Kidney (tissue), 14 donors: ENCODE results near the gene RAB36. TPM values are rescaled to one million over a fixed set of nuclear protein-coding genes. Genes with fewer than 3 reads are reported as not detected.

Experiments
- DNase-seq, 5 donors: peaks; one replicate each; pipeline ENCODE4 v3.0.0-alpha.2; 2013 to 2020
- FAIRE-seq: peaks from 2 replicates; lab custom pipeline; 2012; peaks lifted over from hg19 to GRCh38; lab: Jason Lieb, UNC
- H3K27ac ChIP-seq, 2 donors: one replicate each; pipeline ENCODE4 v1.7.0; 2013; ENCODE audit warnings: low read depth in 2 of 2, low read length in 2 of 2, inconsistent platforms in 1 of 2
- H3K27me3 ChIP-seq: one replicate; pipeline ENCODE4 v1.7.1; 2013; ENCODE audit warnings: low read length, inconsistent platforms; ENCODE audit not compliant: control insufficient read depth, insufficient read depth
- H3K36me3 ChIP-seq, 3 donors: one replicate each; pipeline versions ENCODE4 v1.7.0 to v1.7.1; 2013; ENCODE audit warnings: low read length in 3 of 3, control low read depth in 1 of 3, inconsistent platforms in 1 of 3; ENCODE audit not compliant: insufficient read depth in 3 of 3, control insufficient read depth in 2 of 3
- H3K4me1 ChIP-seq, 3 donors: one replicate each; pipeline versions ENCODE4 v1.7.0 to v1.7.1; 2013; ENCODE audit warnings: low read length in 3 of 3, inconsistent platforms in 1 of 3, low read depth in 1 of 3; ENCODE audit not compliant: control insufficient read depth in 2 of 3, insufficient read depth in 2 of 3
- H3K4me3 ChIP-seq, 3 donors: one replicate each; pipeline versions ENCODE4 v1.7.0 to v1.8.1; 2013; ENCODE audit warnings: low read length in 3 of 3, control low read depth in 1 of 3, inconsistent platforms in 1 of 3
- H3K9ac ChIP-seq, 3 donors: one replicate each; pipeline versions ENCODE4 v1.7.0 to v1.7.1; 2013; ENCODE audit warnings: low read length in 3 of 3, control low read depth in 1 of 3, inconsistent platforms in 1 of 3
- H3K9me3 ChIP-seq, 3 donors: one replicate each; pipeline versions ENCODE4 v1.7.0 to v1.7.1; 2013; ENCODE audit warnings: low read length in 3 of 3, control low read depth in 1 of 3, inconsistent platforms in 1 of 3; ENCODE audit not compliant: control insufficient read depth in 2 of 3, insufficient read depth in 1 of 3
- CTCF ChIP-seq: IDR thresholded peaks from 3 replicates; pipeline ENCODE4 v1.5.1; 2012; ENCODE audit warnings: mild to moderate bottlenecking, moderate library complexity, borderline replicate concordance; ENCODE audit not compliant: insufficient read depth; ENCODE audit errors: extremely low read depth
- intact Hi-C: fragments of 100-400 bp; cut with DNase I; formaldehyde crosslinking; loops from one replicate; pipeline ENCODE4 v1.11.1; 2022
- polyA plus RNA-seq: library from polyadenylated mRNA; stranded (reverse); fragments of 350-450 nt; fragmentation: Illumina TruSeq; extraction: RNeasy Lipid Tissue Mini Kit (QIAGEN cat#74804); gene quantifications from one replicate; pipeline ENCODE4 v1.2.3, GENCODE V29; 2014; ENCODE audit warnings: low read depth, low replicate concordance; ENCODE audit not compliant: insufficient read depth
- total RNA-seq: library from RNA; stranded (reverse); fragmentation: NEBNext Ultra II Directional; extraction: Animal tissue kit (Norgen Biotek cat#: 25700); gene quantifications from one replicate; pipeline ENCODE4 v1.2.1, GENCODE V29; 2021
- donor health status: control.
- donor health status: control.
- donor health status: control.
- donor health status: control.
- donor health status: control.
- donor health status: DM: yes; HTN: yes; CAD: no.
- donor health status: Normal renal cell carcinoma (clear cell type).

The RAB36 gene
- total and polyA plus RNA-seq, 2 donors from 2014 or later = 9.7 to 30.5 TPM

GRCh38 chr22:23104187-23104971 is 40.9 kb upstream of the RAB36 start:
- Histone ChIP-seq H3K4me1 (peaks cover 0 to 8% (median 0%) of the 10 kb centered on the region in 3 donors), H3K36me3 (no peaks in the 10 kb centered on the region), H3K27ac (no peak overlapping the region)

GRCh38 chr22:23105304-23105703 is 40.0 kb upstream of the RAB36 start:
- Histone ChIP-seq H3K27me3 (no peaks in the 10 kb centered on the region), H3K4me1 (peaks cover 0 to 8% (median 0%) of the 10 kb centered on the region in 3 donors), H3K4me3 (no peak overlapping the region), H3K9ac (no peak overlapping the region), H3K27ac (no peak overlapping the region), H3K9me3 (no peaks in the 10 kb centered on the region), H3K36me3 (no peaks in the 10 kb centered on the region)
- TF ChIP-seq CTCF = no peak
- FAIRE-seq = no peak
- intact Hi-C loops = no loop called here
- no peak for DNase-seq

More at GRCh38 chr22:23104187-23104971, 40.9 kb upstream of the RAB36 start:
- Histone ChIP-seq H3K27me3 (no peaks in the 10 kb centered on the region), H3K9ac (no peak overlapping the region), H3K4me3 (no peak overlapping the region), H3K9me3 (no peaks in the 10 kb centered on the region)
- TF ChIP-seq CTCF = no peak
- intact Hi-C loops = no loop called here
- FAIRE-seq = no peak
- no peak for DNase-seq

- no peak for FAIRE-seq
Observed at GRCh38 chr22:23105919-23106318, 39.4 kb upstream of the RAB36 start.

More at GRCh38 chr22:23105919-23106318, 39.4 kb upstream of the RAB36 start:
- intact Hi-C loops = no loop called here
- Histone ChIP-seq H3K4me3 (no peak overlapping the region), H3K9ac (no peak overlapping the region), H3K4me1 (peaks cover 0 to 8% (median 0%) of the 10 kb centered on the region in 3 donors), H3K36me3 (no peaks in the 10 kb centered on the region), H3K27ac (no peak overlapping the region), H3K27me3 (no peaks in the 10 kb centered on the region), H3K9me3 (no peaks in the 10 kb centered on the region)
- no peak for TF ChIP-seq CTCF
- no peak for DNase-seq
